Uterus (tissue), 4 donors: Measurements from ENCODE around the gene LMAN2. TPM values are rescaled to one million over a fixed set of nuclear protein-coding genes. Genes with fewer than 3 reads are reported as not detected.

Source experiments
- DNase-seq, 2 donors: peaks; one replicate each; pipeline ENCODE4 v3.0.0-alpha.2; 2019 to 2020
- H3K27ac ChIP-seq, 2 donors: fragments of 200-600 bp; sonication (generic); 1 replicate in 1 of 2; 2 replicates in 1 of 2; pipeline ENCODE4 v1.5.1; 2016 to 2018
- H3K27me3 ChIP-seq, 2 donors: fragments of 200-600 bp; sonication (generic); one replicate each; pipeline ENCODE4 v1.5.1; 2018 to 2019; ENCODE audit warnings: control low read depth in 1 of 2
- H3K36me3 ChIP-seq, 2 donors: fragments of 200-600 bp; sonication (generic); one replicate each; pipeline ENCODE4 v1.5.1; 2019; ENCODE audit warnings: control low read depth in 1 of 2
- H3K4me1 ChIP-seq, 2 donors: fragments of 200-600 bp; sonication (generic); one replicate each; pipeline ENCODE4 v1.5.1; 2018 to 2019; ENCODE audit warnings: control low read depth in 1 of 2
- H3K4me3 ChIP-seq, 2 donors: fragments of 200-600 bp; sonication (generic); 1 replicate in 1 of 2; 2 replicates in 1 of 2; pipeline ENCODE4 v1.5.1; 2018 to 2019; ENCODE audit warnings: mild to moderate bottlenecking in 1 of 2
- H3K9me3 ChIP-seq, 2 donors: fragments of 200-600 bp; sonication (generic); one replicate each; pipeline ENCODE4 v1.5.1; 2019; ENCODE audit warnings: control low read depth in 1 of 2
- POLR2A ChIP-seq, 2 donors: fragments of 450-650 bp; IDR thresholded peaks; one replicate each; pipeline ENCODE4 v1.6.1; 2016; ENCODE audit warnings: antibody characterized with exemption in 2 of 2, mild to moderate bottlenecking in 1 of 2, moderate library complexity in 1 of 2
- intact Hi-C: fragments of 100-400 bp; cut with DNase I; formaldehyde crosslinking; loops from one replicate; pipeline ENCODE4 v1.15.1; 2023; ENCODE audit warnings: low total_unique reads
- total RNA-seq, 4 donors: library from RNA; depleted of rRNA in 3 of 4; stranded (reverse); fragments of >200 nt in 3 of 4; gene quantifications; one replicate each; pipeline versions ENCODE4 v1.1.0 to v1.2.4, GENCODE V29; 2014 to 2023
- TF ChIP-seq, protein P1 (sequence below), 4 experiments: fragments of 200-600 bp in 2 of 4; fragments of 450-650 bp in 2 of 4; sonication (generic) in 2 of 4; IDR thresholded peaks; one replicate each; pipeline ENCODE4 v1.5.1; 2016 to 2019; ENCODE audit warnings: antibody characterized with exemption in 4 of 4, mild to moderate bottlenecking in 2 of 4, moderate library complexity in 1 of 4
- donor health status: DM: yes; HTN: yes; CAD: no.

Gene LMAN2
- total RNA-seq, 4 donors from 2014 or later: 83.2 to 210 (median 170) TPM

DNA sequence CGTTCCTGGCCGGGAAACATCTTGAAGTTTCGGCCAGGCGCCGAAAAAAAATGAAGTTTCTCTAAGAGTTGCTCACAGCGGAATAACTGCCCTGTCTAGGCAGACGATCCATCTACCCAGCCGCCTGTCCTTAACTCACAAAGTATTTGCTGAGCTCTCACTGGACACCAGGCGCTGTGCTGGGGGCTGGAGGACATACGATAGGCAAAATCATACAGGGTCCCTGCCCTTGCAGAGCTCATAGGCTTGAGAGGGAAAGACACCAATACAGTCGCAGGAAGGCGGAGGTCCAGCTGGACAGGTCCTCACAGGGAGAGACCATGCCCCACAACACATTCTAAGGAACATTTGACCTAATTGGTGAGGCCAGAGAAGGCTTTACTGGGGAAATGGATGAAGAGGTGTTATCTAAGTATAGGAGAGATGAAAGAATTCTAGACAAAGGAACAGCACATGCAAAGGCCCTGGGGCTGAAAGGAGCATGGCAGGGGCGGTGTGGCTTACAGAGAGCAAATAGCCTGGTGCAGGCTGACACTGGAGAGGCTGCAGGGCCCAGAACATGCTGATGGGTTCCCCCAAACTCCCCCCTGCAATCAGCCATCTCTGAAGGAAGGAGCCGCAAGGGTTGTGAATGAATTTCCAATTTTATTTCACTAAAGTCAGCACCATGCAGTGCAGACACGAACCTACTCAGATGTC, 37.8 kb downstream of the LMAN2 start:
- no peak overlapping the region for H3K4me3 ChIP-seq
- no peaks in the 10 kb centered on the region for H3K9me3 ChIP-seq
- intact Hi-C loops: no loop called here
- peaks cover 0 to 6% of the 10 kb centered on the region in 2 donors for H3K4me1 ChIP-seq
- TF ChIP-seq POLR2A (IDR thresholded peaks at IDR 0.05): no peak
- TF ChIP-seq, protein P1, sequence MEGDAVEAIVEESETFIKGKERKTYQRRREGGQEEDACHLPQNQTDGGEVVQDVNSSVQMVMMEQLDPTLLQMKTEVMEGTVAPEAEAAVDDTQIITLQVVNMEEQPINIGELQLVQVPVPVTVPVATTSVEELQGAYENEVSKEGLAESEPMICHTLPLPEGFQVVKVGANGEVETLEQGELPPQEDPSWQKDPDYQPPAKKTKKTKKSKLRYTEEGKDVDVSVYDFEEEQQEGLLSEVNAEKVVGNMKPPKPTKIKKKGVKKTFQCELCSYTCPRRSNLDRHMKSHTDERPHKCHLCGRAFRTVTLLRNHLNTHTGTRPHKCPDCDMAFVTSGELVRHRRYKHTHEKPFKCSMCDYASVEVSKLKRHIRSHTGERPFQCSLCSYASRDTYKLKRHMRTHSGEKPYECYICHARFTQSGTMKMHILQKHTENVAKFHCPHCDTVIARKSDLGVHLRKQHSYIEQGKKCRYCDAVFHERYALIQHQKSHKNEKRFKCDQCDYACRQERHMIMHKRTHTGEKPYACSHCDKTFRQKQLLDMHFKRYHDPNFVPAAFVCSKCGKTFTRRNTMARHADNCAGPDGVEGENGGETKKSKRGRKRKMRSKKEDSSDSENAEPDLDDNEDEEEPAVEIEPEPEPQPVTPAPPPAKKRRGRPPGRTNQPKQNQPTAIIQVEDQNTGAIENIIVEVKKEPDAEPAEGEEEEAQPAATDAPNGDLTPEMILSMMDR (IDR thresholded peaks at IDR 0.05): no peak
- H3K27ac ChIP-seq: no peak overlapping the region
- DNase-seq: no peak
- H3K27me3 ChIP-seq: no peaks in the 10 kb centered on the region
- H3K36me3 ChIP-seq: no peaks in the 10 kb centered on the region

GRCh38 chr5:177312649-177313181, 38.8 kb downstream of the LMAN2 start:
- Histone ChIP-seq H3K9me3 (no peaks in the 10 kb centered on the region), H3K36me3 (no peaks in the 10 kb centered on the region), H3K27me3 (no peaks in the 10 kb centered on the region), H3K4me1 (peaks cover 0 to 6% of the 10 kb centered on the region in 2 donors), H3K27ac (no peak overlapping the region), H3K4me3 (peak overlapping the region in 1 of 2 donors; percentile 23)
- no peak for TF ChIP-seq POLR2A (IDR thresholded peaks at IDR 0.05)
- TF ChIP-seq, protein P1 (IDR thresholded peaks at IDR 0.05): no peak
- DNase-seq: no peak
- intact Hi-C loops: no loop called here

DNA sequence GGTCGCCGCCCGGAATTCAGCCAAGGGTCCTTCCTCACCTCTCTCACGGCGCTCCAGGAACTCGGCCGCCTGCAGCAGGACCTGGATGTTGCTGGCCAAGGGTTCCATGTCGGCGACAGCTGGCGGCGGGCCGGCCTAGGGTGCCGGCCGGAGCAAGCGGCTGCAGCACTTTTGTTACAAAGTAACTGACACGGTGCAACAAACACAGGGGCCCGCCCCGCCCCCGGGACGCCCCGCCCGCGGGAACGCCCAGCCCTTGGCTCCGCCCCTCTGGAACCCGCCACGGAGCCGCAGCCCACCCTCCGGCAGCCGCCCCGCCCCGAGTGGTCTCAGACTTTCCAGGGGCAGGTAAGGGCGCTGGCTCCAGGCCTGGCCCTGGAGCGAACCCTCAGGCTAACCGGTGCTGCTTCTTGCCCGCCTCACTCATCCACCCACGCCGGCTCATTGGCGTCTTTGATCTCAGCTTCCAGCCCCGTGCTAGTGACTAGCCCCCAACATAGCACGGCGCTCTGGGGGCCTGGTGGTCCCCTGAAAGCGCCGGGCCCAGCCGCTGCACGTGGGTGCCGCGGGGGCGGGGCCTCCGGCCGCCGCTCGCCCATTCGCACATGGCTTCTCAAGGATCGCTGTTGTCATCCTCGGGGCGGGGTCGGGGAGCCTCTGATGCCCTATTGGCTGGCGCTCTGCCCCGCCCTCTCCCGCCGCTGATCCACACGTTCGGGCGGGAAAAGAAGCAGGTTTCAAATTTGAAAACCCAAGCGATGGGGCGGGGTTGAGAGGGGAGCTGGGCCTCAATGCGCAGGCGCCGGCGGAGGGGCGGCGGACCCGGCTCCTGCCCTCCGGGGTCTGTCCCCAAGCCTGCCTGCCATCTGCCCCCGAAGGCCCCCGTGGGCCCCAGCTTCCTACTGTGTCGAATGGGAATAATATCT, 39.5 kb downstream of the LMAN2 start, which contains the start of gene MXD3:
Gene MXD3 (minus strand): TSS at position 176 of the 926 bp plus-strand sequence. CDS start 68 bp downstream, at position 108.
- DNase-seq: peak; percentile 96 to 97
- Histone ChIP-seq H3K9me3 (no peaks in the 10 kb centered on the region), H3K36me3 (no peaks in the 10 kb centered on the region), H3K4me1 (peaks cover 0 to 6% of the 10 kb centered on the region in 2 donors), H3K4me3 (peak within 1 kb of the TSS; percentile 23 to 45), H3K27ac (peak within 1 kb of the TSS in 1 of 2 donors; percentile 22), H3K27me3 (no peaks in the 10 kb centered on the region)
- TF ChIP-seq POLR2A (IDR thresholded peaks at IDR 0.05): no peak
- TF ChIP-seq, protein P1 (IDR thresholded peaks at IDR 0.05): no peak
- intact Hi-C loops: no loop called here

- H3K27ac ChIP-seq: no peak overlapping the region
Measured at GRCh38 chr5:177311392-177311722, 40.1 kb downstream of the LMAN2 start.

GRCh38 chr5:177310757-177311391, 40.6 kb downstream of the LMAN2 start:
- no peak for TF ChIP-seq POLR2A (IDR thresholded peaks at IDR 0.05)
- TF ChIP-seq, protein P1 (IDR thresholded peaks at IDR 0.05): no peak
- H3K9me3 ChIP-seq: no peaks in the 10 kb centered on the region
- peak overlapping the region in 1 of 2 donors; percentile 45 for H3K4me3 ChIP-seq
- no peaks in the 10 kb centered on the region for H3K36me3 ChIP-seq
- H3K4me1 ChIP-seq: peaks cover 0 to 6% of the 10 kb centered on the region in 2 donors
- H3K27me3 ChIP-seq: no peaks in the 10 kb centered on the region
- H3K27ac ChIP-seq: no peak overlapping the region
- intact Hi-C loops: no loop called here
- DNase-seq: no peak

More at GRCh38 chr5:177311392-177311722, 40.1 kb downstream of the LMAN2 start:
- no peaks in the 10 kb centered on the region for H3K9me3 ChIP-seq
- peaks cover 0 to 6% of the 10 kb centered on the region in 2 donors for H3K4me1 ChIP-seq
- TF ChIP-seq POLR2A (IDR thresholded peaks at IDR 0.05): no peak
- H3K4me3 ChIP-seq: peak overlapping the region; percentile 23 to 45
- H3K27me3 ChIP-seq: no peaks in the 10 kb centered on the region
- intact Hi-C loops: no loop called here
- no peak for DNase-seq
- no peaks in the 10 kb centered on the region for H3K36me3 ChIP-seq
